ENCODE measurements around the gene ZNF593. TPM values are rescaled to one million over a fixed set of nuclear protein-coding genes. Genes with fewer than 3 reads are reported as not detected.

Gene ZNF593
- total and polyA plus RNA-seq, 2 of the 13 experiments (the other 11 are each of a cell fraction or from before 2014, with no cell fraction given) = 37.3 to 55.8 TPM

GRCh38 chr1:26164036-26164860 is 5.5 kb upstream of the ZNF593 start (continued):
- TF ChIP-seq, protein P1, sequence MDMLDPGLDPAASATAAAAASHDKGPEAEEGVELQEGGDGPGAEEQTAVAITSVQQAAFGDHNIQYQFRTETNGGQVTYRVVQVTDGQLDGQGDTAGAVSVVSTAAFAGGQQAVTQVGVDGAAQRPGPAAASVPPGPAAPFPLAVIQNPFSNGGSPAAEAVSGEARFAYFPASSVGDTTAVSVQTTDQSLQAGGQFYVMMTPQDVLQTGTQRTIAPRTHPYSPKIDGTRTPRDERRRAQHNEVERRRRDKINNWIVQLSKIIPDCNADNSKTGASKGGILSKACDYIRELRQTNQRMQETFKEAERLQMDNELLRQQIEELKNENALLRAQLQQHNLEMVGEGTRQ (IDR thresholded peaks at IDR 0.05; ENCODE audit: low read depth, low read length) = no peak
- TF ChIP-seq, protein P1 (CRISPR knock-in tag; IDR thresholded peaks at IDR 0.05; ENCODE audit: borderline replicate concordance) = no peak
- TF ChIP-seq, protein P2, sequence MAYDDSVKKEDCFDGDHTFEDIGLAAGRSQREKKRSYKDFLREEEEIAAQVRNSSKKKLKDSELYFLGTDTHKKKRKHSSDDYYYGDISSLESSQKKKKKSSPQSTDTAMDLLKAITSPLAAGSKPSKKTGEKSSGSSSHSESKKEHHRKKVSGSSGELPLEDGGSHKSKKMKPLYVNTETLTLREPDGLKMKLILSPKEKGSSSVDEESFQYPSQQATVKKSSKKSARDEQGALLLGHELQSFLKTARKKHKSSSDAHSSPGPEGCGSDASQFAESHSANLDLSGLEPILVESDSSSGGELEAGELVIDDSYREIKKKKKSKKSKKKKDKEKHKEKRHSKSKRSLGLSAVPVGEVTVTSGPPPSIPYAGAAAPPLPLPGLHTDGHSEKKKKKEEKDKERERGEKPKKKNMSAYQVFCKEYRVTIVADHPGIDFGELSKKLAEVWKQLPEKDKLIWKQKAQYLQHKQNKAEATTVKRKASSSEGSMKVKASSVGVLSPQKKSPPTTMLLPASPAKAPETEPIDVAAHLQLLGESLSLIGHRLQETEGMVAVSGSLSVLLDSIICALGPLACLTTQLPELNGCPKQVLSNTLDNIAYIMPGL (CRISPR knock-in tag; IDR thresholded peaks at IDR 0.05; ENCODE audit: borderline replicate concordance in 1 of 2, low read depth in 1 of 2) = peak in 1 of 2 experiments; percentile 41; a peak in 1 of 4 replicates
- no peak for TF ChIP-seq ZNF10 (CRISPR knock-in tag; IDR thresholded peaks at IDR 0.05; ENCODE audit: borderline replicate concordance, low read depth)
- peak; percentile 38; the same call in 1 of the 2 replicates for TF ChIP-seq GABPB1 (CRISPR knock-in tag; IDR thresholded peaks at IDR 0.05)
- no peak for TF ChIP-seq DNMT1 (CRISPR knock-in tag; IDR thresholded peaks at IDR 0.05)
- TF ChIP-seq PHF20 (CRISPR knock-in tag; IDR thresholded peaks at IDR 0.05) = no peak
- no peak for TF ChIP-seq ZFP36L1 (CRISPR knock-in tag; IDR thresholded peaks at IDR 0.05)
- no peak for TF ChIP-seq MAZ (IDR thresholded peaks at IDR 0.05; ENCODE audit: borderline replicate concordance, low read depth, low read length)
- peak; percentile 65; the same call in 1 of the 2 replicates for TF ChIP-seq MAZ (CRISPR knock-in tag; IDR thresholded peaks at IDR 0.05; ENCODE audit: low read depth)
- TF ChIP-seq ZNF83 (CRISPR knock-in tag; IDR thresholded peaks at IDR 0.05; ENCODE audit: borderline replicate concordance) = no peak
- TF ChIP-seq GLI4 (CRISPR knock-in tag; IDR thresholded peaks at IDR 0.05; ENCODE audit: borderline replicate concordance) = no peak
- peak; percentile 28; the same call in 1 of the 2 replicates for TF ChIP-seq ZNF563 (CRISPR knock-in tag; IDR thresholded peaks at IDR 0.05)
- TF ChIP-seq HOXA3 (CRISPR knock-in tag; IDR thresholded peaks at IDR 0.05) = 0 out of 2 replicates have a peak, but pooled peaks have one; percentile 53
- TF ChIP-seq KLF9 (CRISPR knock-in tag; IDR thresholded peaks at IDR 0.05; ENCODE audit: low read depth) = no peak
- TF ChIP-seq, protein P3, sequence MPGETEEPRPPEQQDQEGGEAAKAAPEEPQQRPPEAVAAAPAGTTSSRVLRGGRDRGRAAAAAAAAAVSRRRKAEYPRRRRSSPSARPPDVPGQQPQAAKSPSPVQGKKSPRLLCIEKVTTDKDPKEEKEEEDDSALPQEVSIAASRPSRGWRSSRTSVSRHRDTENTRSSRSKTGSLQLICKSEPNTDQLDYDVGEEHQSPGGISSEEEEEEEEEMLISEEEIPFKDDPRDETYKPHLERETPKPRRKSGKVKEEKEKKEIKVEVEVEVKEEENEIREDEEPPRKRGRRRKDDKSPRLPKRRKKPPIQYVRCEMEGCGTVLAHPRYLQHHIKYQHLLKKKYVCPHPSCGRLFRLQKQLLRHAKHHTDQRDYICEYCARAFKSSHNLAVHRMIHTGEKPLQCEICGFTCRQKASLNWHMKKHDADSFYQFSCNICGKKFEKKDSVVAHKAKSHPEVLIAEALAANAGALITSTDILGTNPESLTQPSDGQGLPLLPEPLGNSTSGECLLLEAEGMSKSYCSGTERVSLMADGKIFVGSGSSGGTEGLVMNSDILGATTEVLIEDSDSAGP (CRISPR knock-in tag; IDR thresholded peaks at IDR 0.05; ENCODE audit: borderline replicate concordance) = peak; percentile 40; the same call in 1 of the 2 replicates
- no peak for TF ChIP-seq ZBTB8A (CRISPR knock-in tag; IDR thresholded peaks at IDR 0.05; ENCODE audit: borderline replicate concordance, low read depth)
- TF ChIP-seq, protein P4, sequence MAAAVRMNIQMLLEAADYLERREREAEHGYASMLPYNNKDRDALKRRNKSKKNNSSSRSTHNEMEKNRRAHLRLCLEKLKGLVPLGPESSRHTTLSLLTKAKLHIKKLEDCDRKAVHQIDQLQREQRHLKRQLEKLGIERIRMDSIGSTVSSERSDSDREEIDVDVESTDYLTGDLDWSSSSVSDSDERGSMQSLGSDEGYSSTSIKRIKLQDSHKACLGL (CRISPR knock-in tag; IDR thresholded peaks at IDR 0.05) = 0 out of 2 replicates have a peak, but pooled peaks have one; percentile 41
- TF ChIP-seq ZNF761 (CRISPR knock-in tag; conservative IDR thresholded peaks at IDR 0.05) = peak; percentile 56; the same call in 1 of the 2 replicates
- TF ChIP-seq, protein P5, sequence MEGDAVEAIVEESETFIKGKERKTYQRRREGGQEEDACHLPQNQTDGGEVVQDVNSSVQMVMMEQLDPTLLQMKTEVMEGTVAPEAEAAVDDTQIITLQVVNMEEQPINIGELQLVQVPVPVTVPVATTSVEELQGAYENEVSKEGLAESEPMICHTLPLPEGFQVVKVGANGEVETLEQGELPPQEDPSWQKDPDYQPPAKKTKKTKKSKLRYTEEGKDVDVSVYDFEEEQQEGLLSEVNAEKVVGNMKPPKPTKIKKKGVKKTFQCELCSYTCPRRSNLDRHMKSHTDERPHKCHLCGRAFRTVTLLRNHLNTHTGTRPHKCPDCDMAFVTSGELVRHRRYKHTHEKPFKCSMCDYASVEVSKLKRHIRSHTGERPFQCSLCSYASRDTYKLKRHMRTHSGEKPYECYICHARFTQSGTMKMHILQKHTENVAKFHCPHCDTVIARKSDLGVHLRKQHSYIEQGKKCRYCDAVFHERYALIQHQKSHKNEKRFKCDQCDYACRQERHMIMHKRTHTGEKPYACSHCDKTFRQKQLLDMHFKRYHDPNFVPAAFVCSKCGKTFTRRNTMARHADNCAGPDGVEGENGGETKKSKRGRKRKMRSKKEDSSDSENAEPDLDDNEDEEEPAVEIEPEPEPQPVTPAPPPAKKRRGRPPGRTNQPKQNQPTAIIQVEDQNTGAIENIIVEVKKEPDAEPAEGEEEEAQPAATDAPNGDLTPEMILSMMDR (CRISPR knock-in tag; IDR thresholded peaks at IDR 0.05) = peak; percentile 68
